Left ventricle myocardium inferior (tissue), 1 donor: ENCODE results near the gene ATF2. TPM values are rescaled to one million over a fixed set of nuclear protein-coding genes. Genes with fewer than 3 reads are reported as not detected.
A peak's percentile ranks its signal among the peaks of the same experiment; 100 is the strongest.

ENCODE experiments used
- DNase-seq: peaks from one replicate; pipeline ENCODE4 v3.0.0-alpha.2; 2020
- H3K27ac ChIP-seq: fragments of 200-600 bp; replicated peaks from 2 replicates; pipeline ENCODE4 v1.8.0; 2021
- H3K27me3 ChIP-seq: fragments of 200-600 bp; 2 replicates; pipeline ENCODE4 v1.8.0; 2021; ENCODE audit warnings: low read depth
- H3K36me3 ChIP-seq: fragments of 200-600 bp; 2 replicates; pipeline ENCODE4 v1.8.0; 2021
- H3K4me1 ChIP-seq: fragments of 200-600 bp; 2 replicates; pipeline ENCODE4 v1.8.0; 2021
- H3K4me3 ChIP-seq: fragments of 200-600 bp; 2 replicates; pipeline ENCODE4 v1.8.0; 2021; ENCODE audit warnings: mild to moderate bottlenecking, moderate library complexity
- H3K9me3 ChIP-seq: fragments of 200-600 bp; replicated peaks from 2 replicates; pipeline ENCODE4 v1.8.0; 2021
- CTCF ChIP-seq: fragments of 200-600 bp; IDR thresholded peaks from 2 replicates; pipeline ENCODE4 v1.8.0; 2021; ENCODE audit warnings: antibody characterized with exemption, mild to moderate bottlenecking, borderline replicate concordance
- intact Hi-C: fragments of 100-400 bp; cut with micrococcal nuclease; formaldehyde crosslinking; loops from one replicate; pipeline ENCODE4 v1.11.0; 2022
- total RNA-seq: library from RNA; stranded (reverse); fragmentation: NEBNext Ultra II Directional; extraction: Animal tissue kit (Norgen Biotek cat#: 25700); gene quantifications from one replicate; pipeline ENCODE4 v1.2.1, GENCODE V29; 2021
- donor health status: DM: no; HTN: yes; CAD: no; lungs with severe emphysema.

ATF2 gene
- total RNA-seq, 1 donor from 2014 or later, result 24.1 TPM

GRCh38 chr2:175181877-175182308, 13.9 kb upstream of the ATF2 start:
- Histone ChIP-seq H3K36me3 (peaks cover 34% of the 10 kb centered on the region), H3K27me3 (no peaks in the 10 kb centered on the region), H3K4me3 (peak overlapping the region; percentile 89), H3K27ac (peak overlapping the region; percentile 98), H3K9me3 (no peaks in the 10 kb centered on the region), H3K4me1 (peaks cover 50% of the 10 kb centered on the region)
- DNase-seq, result no peak
- TF ChIP-seq CTCF, result no peak
- intact Hi-C loops, result no loop called here

GRCh38 chr2:175181104-175181876, 13.3 kb upstream of the ATF2 start, which contains the start of gene ATP5MC3:
Gene ATP5MC3 (minus strand): TSS chr2:175181710. CDS start chr2:175181393, 317 bp downstream.
- H3K27ac ChIP-seq, result peak within 1 kb of the TSS; percentile 98

GRCh38 chr2:175180701-175181103, 12.7 kb upstream of the ATF2 start:
- Histone ChIP-seq H3K27ac (peak overlapping the region; percentile 98), H3K36me3 (peaks cover 46% of the 10 kb centered on the region), H3K4me1 (peaks cover 62% of the 10 kb centered on the region), H3K4me3 (peak overlapping the region; percentile 89), H3K9me3 (no peaks in the 10 kb centered on the region), H3K27me3 (no peaks in the 10 kb centered on the region)
- DNase-seq, result peak; percentile 35
- intact Hi-C loops, result no loop called here
- TF ChIP-seq CTCF, result no peak

More at GRCh38 chr2:175181104-175181876, 13.3 kb upstream of the ATF2 start, which contains the start of gene ATP5MC3:
- Histone ChIP-seq H3K27me3 (no peaks in the 10 kb centered on the region), H3K36me3 (peaks cover 40% of the 10 kb centered on the region), H3K9me3 (no peaks in the 10 kb centered on the region), H3K4me1 (peaks cover 56% of the 10 kb centered on the region), H3K4me3 (peak within 1 kb of the TSS; percentile 89)
- peak; percentile 95 for DNase-seq
- intact Hi-C loops, result no loop called here
- TF ChIP-seq CTCF, result peak; percentile 33

- H3K27me3 ChIP-seq, result no peaks in the 10 kb centered on the region
- intact Hi-C loops, result no loop called here
- no peak for TF ChIP-seq CTCF
- no peak overlapping the region for H3K4me3 ChIP-seq
- H3K9me3 ChIP-seq, result no peaks in the 10 kb centered on the region
- no peak for DNase-seq
- peaks cover 72% of the 10 kb centered on the region for H3K4me1 ChIP-seq
- no peak overlapping the region for H3K27ac ChIP-seq
- H3K36me3 ChIP-seq, result peaks cover 68% of the 10 kb centered on the region
These were observed 8.6 kb upstream of the ATF2 start for GRCh38 chr2:175176624-175177023.

DNA sequence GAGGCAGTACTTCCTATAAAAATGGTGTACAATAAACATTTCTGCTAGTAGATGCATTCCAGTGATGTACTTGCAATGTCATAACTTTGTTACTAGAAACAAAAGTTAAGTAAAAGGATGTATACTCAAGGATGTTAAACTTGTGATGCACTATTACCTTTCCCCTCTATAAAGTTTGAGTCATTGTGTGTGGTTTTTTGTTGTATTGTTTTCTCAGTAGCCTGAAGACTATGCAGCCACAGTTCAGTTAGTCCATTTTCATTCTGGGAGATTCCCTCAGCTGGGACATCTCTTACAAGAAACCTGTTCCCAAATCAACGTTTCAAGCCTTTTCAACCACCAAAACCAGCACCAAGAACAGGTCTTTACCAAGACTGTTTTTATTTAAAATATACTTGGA, 7.9 kb upstream of the ATF2 start:
- DNase-seq, result no peak
- Histone ChIP-seq H3K36me3 (peaks cover 68% of the 10 kb centered on the region), H3K4me3 (no peak overlapping the region), H3K9me3 (no peaks in the 10 kb centered on the region), H3K27ac (no peak overlapping the region), H3K4me1 (peaks cover 66% of the 10 kb centered on the region), H3K27me3 (no peaks in the 10 kb centered on the region)
- TF ChIP-seq CTCF, result no peak
- intact Hi-C loops, result no loop called here
